PC-9 (cell line): ENCODE results near the gene RNFT1. TPM values are rescaled to one million over a fixed set of nuclear protein-coding genes. Genes with fewer than 3 reads are reported as not detected.
A peak's percentile ranks its signal among the peaks of the same experiment; 100 is the strongest.
"Not testable (repeated sequence)": the region's sequence is repeated elsewhere in the genome, so short reads cannot be mapped to it uniquely, and the experiment has no call there.

Experiments
- BruUV-seq: library from RNA; stranded (reverse); fragments of 400-500 nt; replicated peaks from 2 replicates; lab custom pipeline; 2021; lab: Mats Ljungman, UMichigan
- CTCF ChIA-PET: fragments of 300-600 bp; sonication (Branson Sonifier 250); formaldehyde crosslinking; loops from one replicate; lab custom pipeline; 2022; ENCODE audit warnings: antibody characterized with exemption; lab: Charles Lee
- POLR2A ChIA-PET: fragments of 300-600 bp; sonication (Branson Sonifier 250); formaldehyde crosslinking; loops from one replicate; lab custom pipeline; 2022; ENCODE audit warnings: antibody characterized with exemption; ENCODE audit not compliant: unreplicated experiment; lab: Charles Lee
- DNase-seq, 2 experiments: peaks; one replicate each; pipeline versions ENCODE4 v3.0.0 to v3.0.0-alpha.2; 2015 to 2022; ENCODE audit warnings: mixed read lengths in 1 of 2
- H2AFZ ChIP-seq: fragments of 200-600 bp; sonication (generic); 2 replicates; pipeline ENCODE4 v1.8.1; 2017; ENCODE audit warnings: antibody characterized with exemption
- H3F3A ChIP-seq: fragments of 200-600 bp; sonication (generic); 2 replicates; pipeline ENCODE4 v1.8.1; 2017; ENCODE audit warnings: antibody characterized with exemption, mild to moderate bottlenecking, low read depth; ENCODE audit not compliant: insufficient read depth
- H3K27ac ChIP-seq: fragments of 200-600 bp; sonication (generic); 2 replicates; pipeline ENCODE4 v1.6.1; 2016; ENCODE audit warnings: mixed run types
- H3K27me3 ChIP-seq: fragments of 200-600 bp; sonication (generic); 2 replicates; pipeline ENCODE4 v1.6.1; 2016; ENCODE audit warnings: low read depth, mixed run types; ENCODE audit not compliant: insufficient read depth
- H3K36me3 ChIP-seq: fragments of 200-600 bp; sonication (generic); 2 replicates; pipeline ENCODE4 v1.6.1; 2016; ENCODE audit warnings: low read depth, mixed run types
- H3K4me1 ChIP-seq: fragments of 200-600 bp; sonication (generic); replicated peaks from 2 replicates; pipeline ENCODE4 v1.6.1; 2016; ENCODE audit warnings: mixed run types; ENCODE audit not compliant: insufficient read depth
- H3K4me2 ChIP-seq: fragments of 200-600 bp; sonication (generic); 2 replicates; pipeline ENCODE4 v1.6.1; 2017; ENCODE audit warnings: mixed run types
- H3K4me3 ChIP-seq: fragments of 200-600 bp; sonication (generic); 2 replicates; pipeline ENCODE4 v1.6.1; 2016; ENCODE audit warnings: mixed run types
- H3K79me2 ChIP-seq: fragments of 200-600 bp; sonication (generic); 2 replicates; pipeline ENCODE4 v1.6.1; 2017; ENCODE audit warnings: low read depth, mixed run types
- H3K9me2 ChIP-seq: fragments of 200-600 bp; sonication (generic); 2 replicates; pipeline ENCODE4 v1.8.1; 2017; ENCODE audit warnings: mild to moderate bottlenecking; ENCODE audit not compliant: insufficient read depth
- H3K9me3 ChIP-seq: fragments of 200-600 bp; sonication (generic); 2 replicates; pipeline ENCODE4 v1.8.1; 2016; ENCODE audit warnings: low read depth; ENCODE audit not compliant: insufficient read depth
- H4K20me1 ChIP-seq: fragments of 200-600 bp; sonication (generic); 2 replicates; pipeline ENCODE4 v1.8.1; 2017; ENCODE audit not compliant: insufficient read depth
- CTCF ChIP-seq: fragments of 200-600 bp; sonication (generic); conservative IDR thresholded peaks from 2 replicates; pipeline ENCODE4 v1.6.1; 2017; ENCODE audit warnings: mixed run types, antibody characterized with exemption, mild to moderate bottlenecking, moderate library complexity
- EZH2 ChIP-seq: fragments of 200-600 bp; sonication (generic); IDR thresholded peaks from 2 replicates; pipeline ENCODE4 v1.8.0; 2017; ENCODE audit warnings: antibody characterized with exemption, low read depth
- intact Hi-C: fragments of 100-400 bp; cut with micrococcal nuclease; formaldehyde crosslinking; loops from one replicate; pipeline ENCODE4 v1.10.0; 2022; ENCODE audit not compliant: unreplicated experiment
- total RNA-seq: library from RNA; stranded (reverse); gene quantifications from 2 replicates; pipeline ENCODE4 v1.2.3, GENCODE V29; 2021

The RNFT1 gene
- total RNA-seq, 1 experiment from 2014 or later, result 24.7 TPM

GRCh38 chr17:59930768-59931167, 33.8 kb downstream of the RNFT1 start:
- H3K27me3 ChIP-seq, H3F3A ChIP-seq, BruUV-seq, H2AFZ ChIP-seq, H3K9me3 ChIP-seq, H3K27ac ChIP-seq, H3K4me1 ChIP-seq, H3K4me2 ChIP-seq, H3K4me3 ChIP-seq, intact Hi-C loops, H3K9me2 ChIP-seq, H4K20me1 ChIP-seq, H3K79me2 ChIP-seq, CTCF ChIA-PET, POLR2A ChIA-PET: not testable (repeated sequence)
- H3K36me3 ChIP-seq, result peaks cover 35% of the 10 kb centered on the region
- DNase-seq, result peak in 1 of 2 experiments; percentile 54

GRCh38 chr17:59930121-59930520, 34.4 kb downstream of the RNFT1 start:
- H3K9me3 ChIP-seq, H3K4me1 ChIP-seq, H4K20me1 ChIP-seq, H3K4me3 ChIP-seq, intact Hi-C loops, H3K27me3 ChIP-seq, CTCF ChIA-PET, H3K9me2 ChIP-seq, POLR2A ChIA-PET, DNase-seq, H3F3A ChIP-seq, H3K79me2 ChIP-seq, BruUV-seq, H2AFZ ChIP-seq, H3K27ac ChIP-seq, H3K4me2 ChIP-seq: not testable (repeated sequence)
- peaks cover 35% of the 10 kb centered on the region for H3K36me3 ChIP-seq

- H3K27me3 ChIP-seq, BruUV-seq, H3K4me1 ChIP-seq, H3K4me3 ChIP-seq, H3K9me2 ChIP-seq, H3F3A ChIP-seq, H2AFZ ChIP-seq, DNase-seq, H3K9me3 ChIP-seq, POLR2A ChIA-PET, intact Hi-C loops, H4K20me1 ChIP-seq, H3K79me2 ChIP-seq, H3K27ac ChIP-seq, H3K4me2 ChIP-seq: not testable (repeated sequence)
- CTCF ChIA-PET, result interaction anchor here (0.6 kb wide), 1 partner anchor 656 kb away, joined by 5 read pairs; no protein-coding TSS in a partner anchor
- H3K36me3 ChIP-seq, result peaks cover 24% of the 10 kb centered on the region; the same call in 1 of the 2 replicates
These were observed 43.9 kb downstream of the RNFT1 start for GRCh38 chr17:59920637-59921036.

GRCh38 chr17:59916446-59916845, 48.1 kb downstream of the RNFT1 start:
- no peak for TF ChIP-seq EZH2
- Histone ChIP-seq H3K4me2 (no peak overlapping the region), H3F3A (peaks cover 33% of the 10 kb centered on the region), H3K79me2 (no peaks in the 10 kb centered on the region; the same call in 1 of the 2 replicates), H2AFZ (no peak overlapping the region), H3K4me3 (no peak overlapping the region), H3K36me3 (peaks cover 22% of the 10 kb centered on the region; the same call in 1 of the 2 replicates), H3K4me1 (no peaks in the 10 kb centered on the region; the same call in 1 of the 2 replicates), H3K27ac (no peak overlapping the region), H3K9me3 (no peaks in the 10 kb centered on the region), H3K9me2 (no peaks in the 10 kb centered on the region), H4K20me1 (0 out of 2 replicates have a peak, but pooled peaks cover 3% of the 10 kb centered on the region), H3K27me3 (no peaks in the 10 kb centered on the region)
- intact Hi-C loops, result loop anchor here (10.0 kb wide), 1 partner anchor 118 kb away; no protein-coding TSS in a partner anchor
- no TSS peak for BruUV-seq
- CTCF ChIA-PET, result interaction anchor here (0.5 kb wide), 1 partner anchor 235 kb away, joined by 12 read pairs; no protein-coding TSS in a partner anchor
- DNase-seq, result no peak
- POLR2A ChIA-PET, result no interaction called here

- POLR2A ChIA-PET, result interaction anchor here (0.6 kb wide), 1 partner anchor 1090 kb away, joined by 8 read pairs; no protein-coding TSS in a partner anchor
- DNase-seq, result no peak
- TF ChIP-seq CTCF, result peak; percentile 87
- no peak for TF ChIP-seq EZH2
These were observed 50.2 kb downstream of the RNFT1 start for GRCh38 chr17:59914274-59914854.

More at GRCh38 chr17:59914274-59914854, 50.2 kb downstream of the RNFT1 start:
- H3K9me2 ChIP-seq, result no peaks in the 10 kb centered on the region
- H3K4me2 ChIP-seq, result no peak overlapping the region
- peaks cover 27% of the 10 kb centered on the region; the same call in 1 of the 2 replicates for H3K36me3 ChIP-seq
- H4K20me1 ChIP-seq, result 0 out of 2 replicates have a peak, but pooled peaks cover 7% of the 10 kb centered on the region
- intact Hi-C loops, result loop anchor here (10.0 kb wide), 1 partner anchor 120 kb away; no protein-coding TSS in a partner anchor
- peaks cover 17% of the 10 kb centered on the region; the same call in 1 of the 2 replicates for H3K79me2 ChIP-seq
- CTCF ChIA-PET, result interaction anchor here (0.6 to 1.1 kb wide), 3 partner anchors 122 to 243 kb away, joined by 3 to 8 read pairs (median 5); no protein-coding TSS in a partner anchor
- no TSS peak for BruUV-seq
- H3F3A ChIP-seq, result peaks cover 42% of the 10 kb centered on the region
- H3K4me1 ChIP-seq, result no peaks in the 10 kb centered on the region; the same call in 1 of the 2 replicates
- no peak overlapping the region for H2AFZ ChIP-seq
- no peak overlapping the region for H3K4me3 ChIP-seq
- no peaks in the 10 kb centered on the region for H3K27me3 ChIP-seq
- H3K27ac ChIP-seq, result no peak overlapping the region
- no peaks in the 10 kb centered on the region for H3K9me3 ChIP-seq
